ENCODE data around the gene PFN3.

Gene PFN3

GRCh38 chr5:177359860-177360259 is 40.6 kb downstream of the PFN3 start:
- DNase-seq (ENCODE audit: low spot score) = no peak

GRCh38 chr5:177359451-177359851 is 41.0 kb downstream of the PFN3 start:
- DNase-seq (ENCODE audit: low spot score) = no peak

GRCh38 chr5:177358370-177358819 is 42.1 kb downstream of the PFN3 start:
- no peak for DNase-seq (ENCODE audit: low spot score)

- peak; percentile 70 for DNase-seq (ENCODE audit: low spot score)
Observed at GRCh38 chr5:177357459-177358351, 42.8 kb downstream of the PFN3 start, which contains the start of gene RGS14. TSS of gene RGS14 (plus strand) at chr5:177357924. CDS start at chr5:177358025, 101 bp downstream.

- no peak for DNase-seq (ENCODE audit: low spot score)
Observed at GRCh38 chr5:177357146-177357458, 43.4 kb downstream of the PFN3 start.

GRCh38 chr5:177356746-177357145 is 43.7 kb downstream of the PFN3 start:
- no peak for DNase-seq (ENCODE audit: low spot score)

- no peak for DNase-seq (ENCODE audit: low spot score)
Observed at GRCh38 chr5:177355868-177356168, 44.6 kb downstream of the PFN3 start.

GRCh38 chr5:177355162-177355867 is 45.1 kb downstream of the PFN3 start:
- no peak for DNase-seq (ENCODE audit: low spot score)

GRCh38 chr5:177354711-177355110 is 45.8 kb downstream of the PFN3 start:
- DNase-seq (ENCODE audit: low spot score) = no peak

GRCh38 chr5:177354256-177354655 is 46.2 kb downstream of the PFN3 start:
- DNase-seq (ENCODE audit: low spot score) = no peak

- DNase-seq (ENCODE audit: low spot score) = no peak
Observed at GRCh38 chr5:177353093-177353492, 47.4 kb downstream of the PFN3 start.

- peak; percentile 98 for DNase-seq (ENCODE audit: low spot score)
Observed at GRCh38 chr5:177351392-177352329, 48.8 kb downstream of the PFN3 start, which contains the start of gene LMAN2. TSS of gene LMAN2 (minus strand) at chr5:177351668. CDS start at chr5:177351647, 21 bp downstream.

- no peak for DNase-seq (ENCODE audit: low spot score)
Observed at GRCh38 chr5:177350776-177351391, 49.6 kb downstream of the PFN3 start.

All from Ammon's horn (tissue), 1 donor.